K562 (cell line): ENCODE data around the gene U2AF1L4. TPM values are rescaled to one million over a fixed set of nuclear protein-coding genes. Genes with fewer than 3 reads are reported as not detected.
A peak's percentile ranks its signal among the peaks of the same experiment; 100 is the strongest.

Experiments
- CTCFL ChIP-seq: IDR thresholded peaks from 2 replicates; pipeline ENCODE4 v1.6.1; 2011; ENCODE audit warnings: borderline replicate concordance, low read depth, mild to moderate bottlenecking, moderate library complexity, low read length; ENCODE audit not compliant: insufficient read depth, poor library complexity, severe bottlenecking
- RBFOX2 ChIP-seq: fragments of 200-400 bp; formaldehyde crosslinking; IDR thresholded peaks from 2 replicates; pipeline ENCODE4 v1.6.1; 2017; ENCODE audit warnings: low read depth, mild to moderate bottlenecking, low read length, moderate library complexity
- UBTF ChIP-seq, 2 experiments: IDR thresholded peaks; 2 replicates each; pipeline ENCODE4 v1.6.1; 2012; ENCODE audit warnings: improper control_type of control experiment in 2 of 2, low read depth in 2 of 2, low read length in 2 of 2, borderline replicate concordance in 1 of 2
- ZNF121 ChIP-seq: sonication (generic); formaldehyde crosslinking; conservative IDR thresholded peaks from 2 replicates; pipeline ENCODE4 v1.8.0; 2022; ENCODE audit warnings: missing genetic modification reagents
- ZNF395 ChIP-seq: fragments of 200-800 bp; sonication (Bioruptor generic); IDR thresholded peaks from 2 replicates; pipeline ENCODE4 v1.6.1; 2017; ENCODE audit warnings: missing genetic modification characterization, missing compliant biosample characterization
- ZNF512 ChIP-seq: IDR thresholded peaks from 2 replicates; pipeline ENCODE4 v1.6.1; 2016; ENCODE audit warnings: missing genetic modification characterization, missing compliant biosample characterization
- polyA plus RNA-seq, 8 experiments: library from polyadenylated mRNA; depleted of rRNA in 4 of 8; stranded (reverse) in 5 of 8; unstranded in 3 of 8; fragments of >200 nt; fragmentation: Nextera tagmentation in 2 of 8; fragmentation: Illumina TruSeq in 1 of 8; extraction: Ambion mirVana in 2 of 8; extraction: Trizol in 1 of 8; gene quantifications; 2 replicates each; pipeline versions ENCODE4 v1.2.1 to v1.2.3, GENCODE V29; 2011 to 2014; ENCODE audit warnings: inconsistent platforms in 1 of 8, missing spikeins in 1 of 8
- total RNA-seq, 7 experiments: library from RNA; depleted of rRNA in 6 of 7; stranded (reverse); fragments of >200 nt in 6 of 7; fragmentation: Illumina TruSeq in 2 of 7; extraction: Trizol in 2 of 7; gene quantifications; 2 replicates each; pipeline versions ENCODE4 v1.2.1 to v1.2.3, GENCODE V29; 2011 to 2021; ENCODE audit warnings: low replicate concordance in 1 of 7

U2AF1L4 gene
- total and polyA plus RNA-seq, 9 of the 15 experiments (the other 6 are each of a cell fraction or from before 2014, with no cell fraction given), result 8.4 to 19.5 (median 12.6) TPM

- TF ChIP-seq UBTF (IDR thresholded peaks at IDR 0.05; ENCODE audit: borderline replicate concordance in 1 of 2, low read depth in 2 of 2, low read length in 2 of 2), result no peak
- no peak for TF ChIP-seq CTCFL
- no peak for TF ChIP-seq ZNF512
- TF ChIP-seq RBFOX2, result peak; percentile 44
- TF ChIP-seq ZNF395 (CRISPR knock-in tag), result no peak
- no peak for TF ChIP-seq ZNF121 (CRISPR knock-in tag)
Measured at GRCh38 chr19:35784503-35785338, 39.5 kb upstream of the U2AF1L4 start (continued).
